Activated CD4-positive, CD25-positive, alpha-beta regulatory T cell (primary cell): Measurements from ENCODE around the gene PCIF1.
"Not testable (repeated sequence)": the region's sequence is repeated elsewhere in the genome, so short reads cannot be mapped to it uniquely, and the experiment has no call there.

Experiments
- DNase-seq, 4 experiments: peaks; one replicate each; lab custom pipeline; 2025; lab: John Stamatoyannopoulos, UW

PCIF1 gene

GRCh38 chr20:45967551-45968080 lies 33.1 kb downstream of the PCIF1 start:
- no peak for DNase-seq

- DNase-seq: no peak
Measured at GRCh38 chr20:45968081-45968671, 33.7 kb downstream of the PCIF1 start.

GRCh38 chr20:45968801-45969711 lies 34.6 kb downstream of the PCIF1 start:
- no peak for DNase-seq

- DNase-seq: no peak
Measured at GRCh38 chr20:45969712-45970634, 35.5 kb downstream of the PCIF1 start.

GRCh38 chr20:45970646-45971424 lies 36.4 kb downstream of the PCIF1 start:
- no peak for DNase-seq

- peak in 2 of 4 experiments; percentile 59 to 72 for DNase-seq
Measured at GRCh38 chr20:45971425-45971674, 36.9 kb downstream of the PCIF1 start.

GRCh38 chr20:45971675-45972499 lies 37.4 kb downstream of the PCIF1 start, which contains the start of gene ZNF335:
Gene ZNF335, minus strand, starts transcription at chr20:45972203. Its CDS starts 793 bp downstream, at chr20:45971410.
- DNase-seq: peak; percentile 86 to 92 (median 88)

GRCh38 chr20:45972500-45973183 lies 38.2 kb downstream of the PCIF1 start:
- DNase-seq: no peak

- no peak for DNase-seq
Measured at GRCh38 chr20:45974896-45975565, 40.5 kb downstream of the PCIF1 start.

GRCh38 chr20:45975686-45976085 lies 41.2 kb downstream of the PCIF1 start:
- DNase-seq: no peak

- DNase-seq: no peak
Measured at GRCh38 chr20:45976086-45976485, 41.6 kb downstream of the PCIF1 start.

GRCh38 chr20:45981261-45981660 lies 46.8 kb downstream of the PCIF1 start:
- no peak for DNase-seq

- DNase-seq: no peak
Measured at GRCh38 chr20:45983279-45983743, 48.8 kb downstream of the PCIF1 start.

GRCh38 chr20:45985573-45985972 lies 51.1 kb downstream of the PCIF1 start:
- no peak for DNase-seq

GRCh38 chr20:45987108-45987780 lies 52.8 kb downstream of the PCIF1 start:
- peak; percentile 54 to 70 (median 62) for DNase-seq

GRCh38 chr20:45988830-45989229 lies 54.3 kb downstream of the PCIF1 start:
- DNase-seq: not testable (repeated sequence)

GRCh38 chr20:45991616-45992015 lies 57.1 kb downstream of the PCIF1 start:
- no peak for DNase-seq

GRCh38 chr20:45993197-45993951 lies 58.9 kb downstream of the PCIF1 start:
- no peak for DNase-seq
